Loucy (cell line): Measurements from ENCODE around the gene SEMA5A.

Source experiments
- H2AFZ ChIP-seq: fragments of 200-600 bp; sonication (generic); 2 replicates; pipeline ENCODE4 v1.6.0; 2016; ENCODE audit warnings: antibody characterized with exemption, mild to moderate bottlenecking, low read length, moderate library complexity
- H3F3A ChIP-seq: fragments of 200-600 bp; 2 replicates; pipeline ENCODE4 v1.6.0; 2016; ENCODE audit warnings: antibody characterized with exemption, low read depth, mild to moderate bottlenecking
- H3K27me3 ChIP-seq: fragments of 200-600 bp; sonication (generic); 2 replicates; pipeline ENCODE4 v1.6.1; 2014; ENCODE audit warnings: low read length, mild to moderate bottlenecking; ENCODE audit not compliant: insufficient read depth, poor library complexity, severe bottlenecking
- H3K36me3 ChIP-seq: fragments of 200-600 bp; sonication (generic); 2 replicates; pipeline ENCODE4 v1.6.1; 2016; ENCODE audit warnings: low read length; ENCODE audit not compliant: insufficient read depth
- H3K4me1 ChIP-seq: fragments of 200-600 bp; sonication (generic); 2 replicates; pipeline ENCODE4 v1.5.1; 2014; ENCODE audit warnings: low read length, mild to moderate bottlenecking; ENCODE audit not compliant: insufficient read depth, poor library complexity, severe bottlenecking
- H3K4me2 ChIP-seq: fragments of 200-600 bp; sonication (generic); 2 replicates; pipeline ENCODE4 v1.6.0; 2014; ENCODE audit warnings: antibody characterized with exemption, low read length, low read depth, mild to moderate bottlenecking; ENCODE audit not compliant: poor library complexity, severe bottlenecking
- H3K4me3 ChIP-seq: fragments of 200-600 bp; sonication (generic); 2 replicates; pipeline ENCODE4 v1.5.1; 2014; ENCODE audit warnings: low read length, mild to moderate bottlenecking, mixed read lengths; ENCODE audit not compliant: poor library complexity, severe bottlenecking
- H3K79me2 ChIP-seq: fragments of 200-600 bp; sonication (generic); 2 replicates; pipeline ENCODE4 v1.6.1; 2014; ENCODE audit warnings: low read length; ENCODE audit not compliant: insufficient read depth
- H3K9ac ChIP-seq: fragments of 200-600 bp; sonication (generic); 2 replicates; pipeline ENCODE4 v1.6.0; 2014; ENCODE audit warnings: mild to moderate bottlenecking, low read depth, low read length, moderate library complexity; ENCODE audit not compliant: poor library complexity, severe bottlenecking
- H3K9me2 ChIP-seq: fragments of 200-600 bp; sonication (generic); replicated peaks from 2 replicates; pipeline ENCODE4 v1.6.1; 2016; ENCODE audit warnings: low read depth, low read length, mixed read lengths
- H3K9me3 ChIP-seq: fragments of 200-600 bp; sonication (generic); 2 replicates; pipeline ENCODE4 v1.6.1; 2014; ENCODE audit warnings: mild to moderate bottlenecking, antibody characterized with exemption, low read length, low read depth; ENCODE audit not compliant: insufficient read depth
- H4K20me1 ChIP-seq: fragments of 200-600 bp; sonication (generic); 2 replicates; pipeline ENCODE4 v1.6.0; 2014; ENCODE audit warnings: antibody characterized with exemption, low read length, mild to moderate bottlenecking; ENCODE audit not compliant: insufficient read depth, poor library complexity, severe bottlenecking
- CTCF ChIP-seq: fragments of 200-600 bp; sonication (generic); conservative IDR thresholded peaks from 2 replicates; pipeline ENCODE4 v1.5.1; 2014; ENCODE audit warnings: mild to moderate bottlenecking, antibody characterized with exemption, low read length
- EZH2phosphoT487 ChIP-seq: fragments of 200-600 bp; IDR thresholded peaks from 2 replicates; pipeline ENCODE4 v1.6.1; 2018; ENCODE audit warnings: antibody characterized with exemption, mild to moderate bottlenecking, moderate library complexity, borderline replicate concordance

Gene SEMA5A

DNA sequence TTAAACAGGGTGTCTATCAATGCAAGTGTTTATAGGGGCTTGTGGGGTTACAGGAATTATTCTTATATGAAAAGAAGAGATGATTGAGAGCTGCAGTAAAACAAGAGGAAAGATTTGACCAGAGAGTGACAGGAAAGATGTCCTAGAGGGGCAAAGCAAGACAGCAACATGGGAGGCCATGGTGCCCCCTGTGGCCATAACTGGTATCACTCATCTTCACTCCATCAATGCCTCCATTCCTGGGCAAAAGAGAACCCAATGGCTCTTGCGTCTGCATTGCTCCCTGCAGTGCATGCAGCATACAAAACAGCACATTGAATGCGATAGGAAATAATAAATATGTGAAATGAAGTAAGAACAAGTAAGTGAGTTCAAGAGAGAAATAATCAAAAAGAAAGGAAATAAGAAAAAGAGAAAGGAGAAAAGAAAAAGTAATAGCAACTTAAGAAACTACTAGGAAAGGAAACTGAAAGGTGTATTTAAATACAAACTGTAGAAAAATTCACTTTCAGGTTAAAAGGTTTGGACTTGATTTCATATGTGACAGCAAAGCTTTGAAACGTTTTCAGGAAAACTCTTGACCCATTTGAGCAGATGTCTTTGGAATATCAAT lies 206.6 kb downstream of the SEMA5A start:
- no peak overlapping the region for H3K4me2 ChIP-seq
- no peaks in the 10 kb centered on the region for H3K36me3 ChIP-seq
- TF ChIP-seq CTCF (peak; percentile 56), EZH2phosphoT487 (no peak)
- no peaks in the 10 kb centered on the region for H3F3A ChIP-seq
- H4K20me1 ChIP-seq = no peaks in the 10 kb centered on the region
- H2AFZ ChIP-seq = no peak overlapping the region
- H3K4me3 ChIP-seq = no peak overlapping the region
- no peaks in the 10 kb centered on the region for H3K79me2 ChIP-seq
- no peaks in the 10 kb centered on the region for H3K9me2 ChIP-seq
- H3K4me1 ChIP-seq = no peaks in the 10 kb centered on the region
- no peak overlapping the region for H3K9ac ChIP-seq
- no peaks in the 10 kb centered on the region; the same call in 1 of the 2 replicates for H3K9me3 ChIP-seq
- no peaks in the 10 kb centered on the region for H3K27me3 ChIP-seq

GRCh38 chr5:9338796-9339195 lies 207.1 kb downstream of the SEMA5A start:
- no peaks in the 10 kb centered on the region; the same call in 1 of the 2 replicates for H3K9me3 ChIP-seq
- H3K79me2 ChIP-seq = no peaks in the 10 kb centered on the region
- H3K36me3 ChIP-seq = no peaks in the 10 kb centered on the region
- no peak overlapping the region for H3K4me3 ChIP-seq
- no peak for TF ChIP-seq EZH2phosphoT487
- no peak for TF ChIP-seq CTCF
- no peaks in the 10 kb centered on the region for H3F3A ChIP-seq
- no peak overlapping the region for H2AFZ ChIP-seq
- no peaks in the 10 kb centered on the region for H3K27me3 ChIP-seq
- no peak overlapping the region for H3K9ac ChIP-seq
- H3K4me1 ChIP-seq = no peaks in the 10 kb centered on the region
- H3K4me2 ChIP-seq = no peak overlapping the region
- no peaks in the 10 kb centered on the region for H3K9me2 ChIP-seq
- no peaks in the 10 kb centered on the region for H4K20me1 ChIP-seq

DNA sequence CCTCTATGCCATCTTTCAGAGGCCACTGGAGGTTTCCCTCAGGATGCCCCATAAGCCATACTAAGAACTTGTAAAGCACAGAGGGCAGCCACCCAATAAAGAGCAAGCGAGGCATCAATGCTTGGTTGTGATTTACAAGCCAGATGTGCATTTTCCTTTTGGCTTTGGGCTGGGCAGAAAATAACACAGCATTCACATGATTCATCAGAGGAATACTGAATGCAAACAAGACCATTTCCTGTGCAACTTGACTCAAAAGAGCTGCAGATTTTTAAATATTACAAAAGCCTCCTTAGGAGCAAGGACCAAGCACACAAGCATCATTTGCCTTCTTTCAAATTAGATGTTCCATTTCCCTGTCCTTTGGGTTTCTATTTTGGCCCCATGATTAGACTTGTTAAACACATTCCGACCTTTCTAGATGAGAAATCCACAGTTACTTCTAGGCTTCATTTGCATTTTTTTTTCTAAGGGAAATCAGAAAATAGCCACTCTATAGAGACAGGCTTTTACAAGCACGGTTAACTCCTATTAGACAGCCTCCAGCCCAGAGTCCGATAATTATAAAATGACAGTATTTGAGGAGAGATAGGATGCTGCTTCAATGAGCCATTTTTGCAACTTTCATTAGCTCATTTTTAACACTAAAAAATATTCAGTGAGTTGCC lies 207.8 kb downstream of the SEMA5A start:
- TF ChIP-seq CTCF = no peak
- no peak for TF ChIP-seq EZH2phosphoT487
- Histone ChIP-seq H3K4me3 (no peak overlapping the region), H3F3A (no peaks in the 10 kb centered on the region), H4K20me1 (no peaks in the 10 kb centered on the region), H3K79me2 (no peaks in the 10 kb centered on the region), H3K27me3 (no peaks in the 10 kb centered on the region), H3K36me3 (no peaks in the 10 kb centered on the region), H3K9ac (no peak overlapping the region), H2AFZ (no peak overlapping the region), H3K9me3 (no peaks in the 10 kb centered on the region; the same call in 1 of the 2 replicates), H3K9me2 (no peaks in the 10 kb centered on the region), H3K4me1 (no peaks in the 10 kb centered on the region), H3K4me2 (no peak overlapping the region)
